ENCODE data around the gene F13A1.

F13A1 gene

DNA sequence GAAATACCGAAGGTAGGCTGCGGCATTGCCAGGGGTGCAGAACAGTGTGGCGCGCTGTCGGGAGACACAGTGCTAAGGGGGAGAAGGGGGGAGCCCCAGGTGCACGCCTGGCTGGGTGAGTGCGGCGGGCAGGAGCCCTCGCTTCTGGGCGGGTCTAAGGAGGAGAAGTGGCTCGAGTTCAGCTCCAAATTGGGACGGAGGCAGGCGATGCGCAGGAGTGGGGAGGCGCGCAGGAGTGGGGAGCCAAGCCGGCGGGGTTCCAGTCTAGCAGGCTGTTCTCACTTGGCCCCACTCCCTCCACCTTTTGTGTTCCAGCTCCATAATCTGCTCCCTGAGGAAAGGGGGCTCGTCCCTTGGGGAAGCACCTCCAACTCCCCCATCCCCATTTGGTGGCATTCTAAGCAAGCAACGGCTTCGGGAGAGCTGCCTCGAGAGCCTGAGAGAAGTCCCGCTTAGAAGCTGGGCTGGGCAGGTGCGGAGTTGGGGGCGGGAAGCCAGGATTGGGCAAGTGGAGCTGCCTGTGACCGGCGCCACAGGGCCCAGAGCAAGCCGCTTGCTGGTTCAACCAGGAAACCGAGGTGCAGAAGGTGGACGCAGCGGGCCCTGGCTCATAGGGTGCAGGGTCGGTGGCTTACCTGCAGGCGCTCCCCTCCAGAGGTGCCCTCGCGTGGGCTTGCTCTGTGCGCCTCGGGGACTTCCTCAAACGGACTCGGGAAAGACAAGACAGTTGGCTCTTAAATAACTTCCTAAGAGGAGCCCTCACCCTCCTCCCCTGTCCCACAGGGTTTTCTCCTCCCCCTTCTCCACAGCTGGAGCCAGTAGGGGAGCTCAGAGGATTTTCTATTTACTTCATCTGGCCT, at the start of gene F13A1:
Gene F13A1 (minus strand): TSS at position 711 of the 860 bp plus-strand sequence. CDS start 1,998 bp downstream, outside the sequence.
- DNase-seq, result no peak

DNA sequence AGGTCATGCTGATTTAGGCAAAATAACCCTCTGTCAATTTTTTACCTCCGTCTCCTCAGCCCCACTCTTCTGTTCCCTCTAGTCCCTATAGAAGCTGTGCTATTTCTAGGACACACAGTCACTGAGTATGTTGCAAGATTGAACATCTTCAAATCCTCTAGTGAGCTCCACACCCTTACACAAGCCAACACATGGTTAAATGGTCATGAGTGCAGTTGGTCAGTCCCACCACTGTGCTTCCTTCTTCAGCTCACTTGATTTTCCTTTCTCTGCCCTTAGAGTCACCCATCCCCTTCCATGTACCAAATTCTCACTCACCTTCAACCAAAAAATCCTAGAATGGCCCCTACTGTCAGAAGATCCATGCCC, 48.2 kb upstream of the F13A1 start:
- DNase-seq, result no peak

DNA sequence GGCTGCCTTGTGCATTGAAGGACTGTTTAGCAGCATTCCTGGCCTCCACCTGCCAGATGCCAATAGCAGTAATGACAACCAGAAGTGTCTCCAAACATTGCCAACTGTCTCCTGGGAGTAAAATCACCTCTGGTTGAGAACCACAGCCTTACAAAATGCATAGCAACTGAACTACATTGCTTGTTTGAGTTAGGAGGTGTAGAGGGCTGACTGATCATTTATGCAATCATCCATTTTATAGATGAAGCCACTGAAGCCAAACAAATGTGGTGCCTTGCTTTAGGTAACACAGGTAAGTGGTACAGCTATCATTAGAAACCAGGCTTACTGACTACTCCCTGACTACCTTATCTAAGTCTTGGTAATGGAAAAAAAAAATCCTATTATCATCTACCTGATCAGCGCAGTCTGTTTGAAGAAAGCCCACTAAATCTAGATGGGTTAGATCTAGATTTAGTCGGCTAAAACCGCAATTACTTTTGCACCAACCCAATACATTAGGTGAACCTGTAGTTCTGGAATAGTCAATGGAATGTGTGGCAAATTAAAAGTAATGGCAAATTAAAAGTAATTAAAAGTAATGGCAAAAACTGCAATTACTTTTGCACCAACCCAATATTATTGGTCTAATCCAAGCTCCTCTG, 47.7 kb upstream of the F13A1 start:
- no peak for DNase-seq

DNA sequence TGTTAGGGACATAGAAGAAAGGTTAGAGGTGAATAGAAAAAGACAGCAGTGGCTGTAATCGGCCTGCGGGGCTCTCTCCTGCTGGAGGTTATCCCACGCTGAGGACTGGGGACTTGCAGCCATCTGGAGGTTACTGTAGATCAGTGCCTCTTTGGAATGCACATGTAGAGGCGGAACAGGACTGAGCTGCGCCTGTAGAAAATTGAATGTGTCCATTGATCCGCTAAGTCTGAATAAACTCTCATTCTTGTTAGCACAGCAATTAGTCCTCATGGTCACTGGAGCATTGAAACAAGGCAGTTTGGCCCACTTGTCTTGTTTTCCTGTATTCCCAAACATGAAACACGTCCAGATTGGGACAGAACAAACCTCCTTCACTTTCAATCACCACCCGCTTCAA, 46.3 kb upstream of the F13A1 start:
- no peak for DNase-seq

DNA sequence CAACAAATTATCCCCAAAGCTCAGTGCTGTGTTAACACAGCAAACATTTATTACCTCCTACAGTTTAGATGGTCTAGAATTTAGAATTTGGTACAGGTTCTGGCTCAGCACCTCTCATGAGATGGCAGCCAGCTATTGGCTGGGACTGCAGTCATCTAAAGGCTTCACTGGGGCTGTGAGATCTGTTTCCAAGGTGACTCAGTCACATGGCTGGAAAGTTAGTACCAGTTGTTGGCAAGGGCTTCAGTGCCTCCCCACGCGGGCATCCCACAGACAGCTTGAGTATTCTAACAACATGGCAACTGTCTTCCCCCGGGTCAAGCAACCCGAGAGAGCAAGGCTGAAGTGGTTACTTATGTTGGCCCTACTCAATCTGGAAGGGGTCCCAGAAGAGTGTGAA, 44.8 kb upstream of the F13A1 start:
- DNase-seq, result no peak

DNA sequence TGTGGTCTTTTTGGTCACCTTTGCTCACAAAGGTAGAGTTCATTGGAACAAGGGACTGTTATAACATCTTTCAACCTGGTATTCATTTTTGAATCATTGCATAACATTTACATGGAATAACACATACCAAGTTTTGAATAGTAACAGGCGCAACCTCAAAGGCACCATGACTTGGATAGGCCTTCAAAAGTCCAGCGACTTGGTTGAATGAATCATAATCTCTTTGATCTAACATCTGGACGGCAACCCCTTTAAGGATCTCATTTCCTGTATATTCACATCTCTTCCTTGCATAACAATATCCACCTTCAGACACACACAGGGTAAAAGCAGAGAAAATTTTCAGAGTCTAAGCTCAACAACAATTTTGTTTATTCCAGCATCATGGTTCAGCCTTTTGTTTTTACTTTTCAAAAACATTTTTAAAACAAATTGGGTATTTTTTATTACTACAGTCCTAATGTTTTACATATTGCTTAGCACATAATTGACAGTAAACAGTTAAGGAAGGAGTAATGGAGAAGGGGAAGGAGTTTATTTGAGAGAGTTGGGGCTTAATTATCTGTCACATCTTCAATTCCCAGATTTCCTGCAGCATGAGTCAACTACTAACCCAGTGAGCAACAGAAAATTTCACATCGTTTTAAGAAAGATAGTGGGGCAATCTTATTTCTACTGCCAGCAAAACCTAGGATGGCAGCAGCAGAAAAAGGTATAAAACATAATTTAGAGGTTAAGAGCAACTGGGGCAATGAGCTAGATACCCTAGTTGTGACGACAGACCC, 41.8 kb upstream of the F13A1 start:
- no peak for DNase-seq

DNA sequence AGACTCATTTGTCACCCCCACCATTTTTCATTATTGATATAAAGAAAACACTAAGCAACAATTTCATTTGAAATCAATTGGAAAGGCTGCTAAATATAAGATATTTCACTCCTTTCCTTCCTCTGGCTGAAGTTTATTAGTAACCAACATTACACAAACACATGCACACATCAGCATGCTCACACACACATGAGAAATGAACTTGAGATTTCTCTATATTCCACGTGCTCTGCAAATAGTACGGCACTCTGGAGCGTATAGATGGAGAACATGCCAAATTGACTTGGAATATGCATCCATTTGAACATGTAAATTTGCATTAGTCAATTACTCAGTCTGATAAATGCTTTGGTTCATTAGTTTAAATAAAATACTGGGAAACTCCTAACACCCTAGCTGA, 37.1 kb upstream of the F13A1 start:
- DNase-seq, result no peak

DNA sequence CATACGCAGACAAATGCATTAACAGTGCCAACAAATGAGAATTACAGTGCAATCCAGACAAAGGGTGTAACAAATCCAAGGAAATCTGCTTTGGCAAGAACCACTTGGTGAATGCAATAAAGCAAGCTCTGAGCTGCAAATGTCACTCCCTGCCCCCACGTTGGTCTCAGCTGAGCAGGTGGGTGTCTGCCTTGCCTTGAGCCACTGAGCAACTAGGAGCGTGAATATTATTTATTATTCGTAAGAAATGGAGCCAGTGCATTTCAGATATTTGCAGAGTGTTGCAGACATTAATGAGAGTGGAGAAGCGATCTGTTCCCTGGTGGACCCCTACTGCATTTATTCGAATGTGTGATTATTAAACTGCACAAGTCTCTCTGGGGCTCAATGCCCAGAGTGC, 36.6 kb upstream of the F13A1 start:
- no peak for DNase-seq

DNA sequence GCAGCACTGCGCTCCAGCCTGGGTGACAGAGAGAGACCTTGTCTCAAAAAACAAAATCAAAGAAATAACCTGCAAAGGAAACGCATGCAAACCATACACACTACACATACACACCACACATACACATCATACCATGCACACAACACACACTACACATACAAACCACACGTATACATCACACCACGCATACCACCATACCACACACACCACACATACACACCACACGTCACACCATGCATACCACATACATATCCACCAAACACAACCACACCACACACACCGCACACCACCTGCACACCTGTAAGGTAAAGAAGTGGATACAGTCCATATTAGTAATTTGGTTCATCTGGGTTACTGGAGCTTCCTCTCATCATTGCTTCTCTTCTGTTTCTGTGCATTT, 32.3 kb upstream of the F13A1 start:
- no peak for DNase-seq

DNA sequence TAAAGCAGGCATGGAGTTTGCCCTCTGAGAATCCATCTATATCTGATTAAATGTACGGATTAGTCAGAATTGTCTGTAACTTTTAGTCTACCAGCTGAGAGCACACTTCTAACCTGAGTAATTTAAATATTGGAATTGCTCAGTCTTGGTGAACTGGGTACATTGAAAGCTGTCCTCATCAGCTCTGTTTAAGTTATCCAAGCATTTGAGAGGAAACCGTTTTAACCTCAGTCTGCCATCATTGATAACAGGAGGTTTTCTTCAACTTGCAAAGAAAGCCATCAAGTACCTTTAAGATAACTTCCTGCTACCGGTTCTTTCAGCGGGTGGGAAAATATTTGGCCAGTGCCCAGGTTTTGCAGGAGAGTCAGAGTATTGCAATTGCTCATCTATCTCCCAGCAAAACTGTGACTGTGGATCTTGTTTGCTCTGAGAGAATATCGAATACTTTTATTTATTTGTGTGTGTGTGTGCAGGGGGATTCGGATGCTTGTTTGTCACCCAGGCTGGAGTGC, 31.1 kb upstream of the F13A1 start:
- no peak for DNase-seq

DNA sequence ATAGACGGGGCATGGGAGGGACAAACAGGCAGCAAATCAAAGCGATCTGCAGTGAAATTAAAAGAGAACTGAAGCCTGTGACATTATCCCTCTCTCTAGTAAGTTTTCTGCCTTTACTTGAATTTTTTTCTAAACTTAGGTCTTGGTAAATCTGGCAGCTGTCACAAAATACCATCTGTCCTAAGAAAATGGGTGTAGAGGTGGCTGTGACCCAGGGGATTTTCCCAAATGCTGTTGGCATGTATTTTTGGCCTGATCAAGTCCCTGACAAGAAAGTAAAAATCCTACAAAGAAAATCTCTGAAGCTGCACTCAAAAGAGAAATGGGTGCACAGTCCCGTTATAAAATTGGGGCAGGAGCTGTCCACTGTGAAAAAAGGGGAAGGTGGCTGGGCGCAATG, 30.2 kb upstream of the F13A1 start:
- no peak for DNase-seq

DNA sequence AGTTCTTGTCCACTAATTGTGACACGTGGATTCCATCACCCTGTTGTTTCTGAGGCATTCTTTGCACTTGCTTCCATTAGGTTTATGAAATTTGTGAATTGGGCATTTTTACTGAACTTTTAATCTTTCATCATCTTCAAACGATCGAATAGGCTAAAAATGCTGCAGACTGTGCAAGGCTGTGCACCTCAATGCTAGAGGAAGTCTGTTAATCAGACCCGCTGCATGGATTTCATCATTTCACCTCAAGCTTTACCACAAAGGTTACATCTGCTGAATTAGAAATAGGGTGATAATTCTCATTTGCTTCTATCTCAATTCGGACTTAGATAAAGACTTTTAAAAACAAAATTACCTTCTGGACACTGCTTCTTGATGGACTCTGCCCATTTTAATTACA, 27.8 kb upstream of the F13A1 start:
- no peak for DNase-seq

DNA sequence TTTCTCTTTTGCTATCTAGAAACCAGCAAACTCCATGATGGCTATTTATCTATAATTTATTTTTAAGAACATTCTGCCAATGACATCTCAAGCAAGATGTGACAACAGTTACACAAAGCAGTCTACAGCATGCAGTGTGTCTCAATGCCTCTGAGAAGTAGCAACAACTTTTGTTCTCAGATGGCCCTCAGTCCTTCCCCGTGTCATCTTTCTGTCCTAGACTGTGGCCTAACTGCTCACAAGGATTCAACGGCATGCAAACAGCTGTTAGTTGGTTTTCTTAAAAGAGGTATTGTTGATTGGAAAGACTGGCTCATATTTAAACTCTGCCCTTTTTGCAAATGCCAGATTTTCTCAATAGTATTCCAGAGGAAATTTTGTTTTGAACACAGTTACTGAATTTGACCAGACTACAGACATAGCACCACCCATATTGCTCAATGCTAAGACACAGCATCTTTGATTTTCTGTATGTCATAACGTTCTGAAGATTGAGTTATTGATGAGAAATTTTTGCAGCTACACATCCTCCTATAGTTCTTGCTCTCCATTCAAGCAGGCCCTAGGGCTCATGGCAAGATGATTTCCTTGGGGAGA, 26.1 kb upstream of the F13A1 start:
- DNase-seq, result no peak

DNA sequence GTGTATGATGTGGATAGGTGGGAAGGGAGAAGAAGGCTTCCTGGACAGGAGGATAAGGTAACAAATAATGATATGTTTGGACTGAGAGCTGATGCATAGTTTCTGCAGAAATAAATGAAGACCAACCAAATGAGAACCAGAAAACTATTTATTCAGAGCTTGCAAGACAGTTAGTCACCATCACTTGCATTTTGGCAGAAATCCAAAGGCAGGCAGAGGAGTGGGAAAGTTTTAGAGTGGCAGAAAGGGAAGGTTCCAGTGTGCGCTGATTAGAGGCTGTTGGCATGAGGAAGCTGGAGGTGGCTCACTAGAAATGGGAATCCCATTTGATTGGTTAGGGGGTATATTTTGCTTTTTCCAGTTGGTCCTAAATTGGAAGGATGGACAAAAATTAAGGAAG, 13.0 kb upstream of the F13A1 start:
- no peak for DNase-seq

DNA sequence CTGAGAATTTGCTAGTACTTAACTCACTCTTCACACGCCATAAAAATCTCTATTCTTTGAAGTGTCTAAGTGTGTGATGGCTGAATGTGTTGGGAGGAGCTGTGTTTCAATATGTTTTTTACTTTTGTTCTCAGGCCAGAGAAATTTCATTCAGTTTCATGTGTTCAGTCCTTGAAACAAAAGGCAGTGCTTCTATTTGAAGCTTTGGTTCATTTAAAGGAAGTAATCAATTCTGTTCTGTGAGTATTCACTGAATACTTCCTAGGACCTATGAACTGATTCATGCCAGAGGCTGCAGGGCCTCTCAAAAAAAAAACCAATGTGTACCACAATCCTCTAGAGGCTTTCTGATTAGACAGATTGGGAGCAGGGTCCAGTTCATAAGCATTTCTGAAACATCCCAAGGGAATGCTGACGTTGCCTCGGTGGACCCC, 12.4 kb upstream of the F13A1 start:
- no peak for DNase-seq

DNA sequence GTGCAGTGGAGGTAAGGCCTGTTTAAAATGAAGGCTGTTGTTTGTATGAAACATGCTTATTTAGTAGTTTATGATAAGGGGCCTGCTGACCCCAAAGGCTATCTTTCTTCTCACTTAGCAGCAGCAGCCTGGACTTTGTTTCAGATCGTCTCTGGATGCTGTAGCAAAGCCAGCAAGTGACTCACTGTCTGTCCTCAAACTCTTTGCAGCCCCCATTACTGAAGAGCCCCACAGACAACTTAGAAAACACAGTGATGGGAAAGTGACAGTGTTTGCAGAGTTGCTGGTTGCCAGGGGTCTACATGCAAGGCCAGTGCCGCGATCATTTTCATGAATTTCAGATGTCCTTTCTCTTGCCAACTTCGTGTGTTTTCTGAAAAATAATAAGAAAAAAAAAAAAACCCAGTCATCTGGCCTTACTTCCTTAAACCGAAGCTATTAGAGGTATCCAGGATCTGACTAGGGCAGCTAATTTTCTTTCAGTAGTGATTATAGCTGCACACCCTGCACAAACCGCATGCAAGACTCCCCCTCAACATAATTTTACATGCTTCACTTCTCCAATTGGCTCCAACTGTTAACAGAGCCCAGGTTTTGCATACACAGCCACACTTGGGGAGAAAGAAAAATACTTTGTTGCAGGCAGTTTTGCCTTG, 11.6 kb upstream of the F13A1 start:
- no peak for DNase-seq

DNA sequence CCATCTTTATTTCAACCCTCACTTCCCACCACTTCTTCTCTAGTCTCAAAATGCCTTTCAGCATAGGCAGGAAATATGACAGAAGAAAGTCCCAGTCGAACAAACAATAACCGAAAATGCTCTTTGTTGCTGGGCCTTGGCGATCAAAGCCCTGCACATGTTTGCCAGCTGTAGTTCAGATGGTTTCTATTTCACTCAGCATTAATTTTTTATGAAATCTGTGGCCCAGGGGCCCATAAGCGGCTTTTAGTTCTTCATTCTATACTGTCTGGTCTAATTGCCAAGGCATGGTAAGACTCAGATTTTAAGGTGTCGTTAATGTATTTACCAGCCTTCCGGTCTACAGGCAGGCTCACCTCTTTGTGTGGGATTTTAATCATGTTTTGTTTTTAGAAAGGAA, 10.9 kb upstream of the F13A1 start:
- DNase-seq, result no peak

DNA sequence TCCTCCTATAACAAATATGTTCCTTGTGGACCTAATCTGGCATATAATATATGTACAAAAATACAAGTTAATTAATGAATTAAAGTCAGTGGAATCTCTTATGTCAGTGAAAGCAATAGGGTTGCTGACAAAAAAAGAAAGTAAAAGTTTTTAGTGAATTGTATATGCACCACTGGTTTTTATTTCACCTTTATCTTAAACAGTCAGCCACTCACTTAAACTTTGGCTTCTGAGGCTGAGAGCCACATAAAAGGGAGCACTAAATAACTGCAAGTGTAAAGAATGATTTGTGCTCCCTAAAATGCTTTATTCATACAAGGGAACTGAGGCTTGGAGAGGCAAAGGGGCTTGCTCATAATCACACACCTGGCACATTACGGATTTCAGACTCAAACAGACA, 9.9 kb upstream of the F13A1 start:
- no peak for DNase-seq

DNA sequence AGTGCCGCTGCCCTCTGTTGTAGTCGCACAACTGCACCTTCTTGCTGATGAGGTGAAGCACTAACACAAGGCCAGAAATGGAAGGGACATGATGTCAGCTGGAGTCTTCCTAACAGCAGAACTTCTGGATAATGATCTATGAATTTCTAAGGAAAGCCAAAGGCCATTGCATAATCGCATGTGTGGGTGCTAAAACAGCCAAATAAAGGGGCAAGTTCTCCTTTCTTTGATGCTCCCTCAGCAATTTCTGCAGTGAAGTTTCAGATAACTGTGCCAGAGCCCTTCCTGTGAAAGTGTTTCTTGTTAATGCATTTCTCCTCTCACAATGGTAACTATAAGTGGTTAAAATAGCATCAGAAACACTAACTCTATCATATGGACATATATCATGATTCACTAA, 8.0 kb upstream of the F13A1 start:
- no peak for DNase-seq

DNA sequence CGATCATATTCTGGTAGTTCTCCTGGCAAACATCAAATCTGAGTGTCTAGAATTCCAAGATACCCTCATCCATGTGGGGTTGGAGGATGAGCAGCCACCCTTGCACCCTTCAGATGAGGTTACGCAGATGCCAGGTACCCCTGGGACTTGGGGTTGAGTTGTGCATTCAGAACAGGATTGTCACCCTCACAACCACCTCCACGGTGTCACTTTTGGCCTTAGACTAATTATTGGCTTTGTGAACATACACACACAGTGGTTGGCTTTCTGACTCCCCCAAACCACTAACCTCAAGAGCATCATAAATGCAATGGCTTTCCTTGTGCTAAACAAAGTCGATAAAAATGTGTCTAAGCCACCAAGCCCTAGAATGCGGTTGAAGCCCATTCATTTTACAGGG, 2.9 kb upstream of the F13A1 start:
- DNase-seq, result no peak

DNA sequence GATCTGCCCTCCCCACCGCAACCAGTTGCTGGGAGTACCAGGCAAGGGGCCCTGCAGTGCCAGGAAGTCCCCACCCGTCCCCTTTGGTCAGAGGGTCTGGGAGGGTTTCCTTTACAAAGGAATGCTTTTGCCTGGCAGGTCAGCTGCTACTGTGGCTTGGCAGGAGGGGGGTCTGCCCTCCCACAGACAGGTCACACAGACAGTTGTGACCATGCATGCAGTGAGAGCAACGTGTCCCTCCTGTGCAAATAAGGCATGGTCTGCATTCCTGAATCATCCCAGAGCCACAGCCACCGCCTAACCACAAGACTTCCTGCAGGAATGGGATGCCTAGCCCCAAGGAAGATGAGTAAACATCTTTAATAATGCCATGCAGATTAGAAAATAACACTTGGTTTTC, 439 bp upstream of the F13A1 start:
- DNase-seq, result no peak

DNA sequence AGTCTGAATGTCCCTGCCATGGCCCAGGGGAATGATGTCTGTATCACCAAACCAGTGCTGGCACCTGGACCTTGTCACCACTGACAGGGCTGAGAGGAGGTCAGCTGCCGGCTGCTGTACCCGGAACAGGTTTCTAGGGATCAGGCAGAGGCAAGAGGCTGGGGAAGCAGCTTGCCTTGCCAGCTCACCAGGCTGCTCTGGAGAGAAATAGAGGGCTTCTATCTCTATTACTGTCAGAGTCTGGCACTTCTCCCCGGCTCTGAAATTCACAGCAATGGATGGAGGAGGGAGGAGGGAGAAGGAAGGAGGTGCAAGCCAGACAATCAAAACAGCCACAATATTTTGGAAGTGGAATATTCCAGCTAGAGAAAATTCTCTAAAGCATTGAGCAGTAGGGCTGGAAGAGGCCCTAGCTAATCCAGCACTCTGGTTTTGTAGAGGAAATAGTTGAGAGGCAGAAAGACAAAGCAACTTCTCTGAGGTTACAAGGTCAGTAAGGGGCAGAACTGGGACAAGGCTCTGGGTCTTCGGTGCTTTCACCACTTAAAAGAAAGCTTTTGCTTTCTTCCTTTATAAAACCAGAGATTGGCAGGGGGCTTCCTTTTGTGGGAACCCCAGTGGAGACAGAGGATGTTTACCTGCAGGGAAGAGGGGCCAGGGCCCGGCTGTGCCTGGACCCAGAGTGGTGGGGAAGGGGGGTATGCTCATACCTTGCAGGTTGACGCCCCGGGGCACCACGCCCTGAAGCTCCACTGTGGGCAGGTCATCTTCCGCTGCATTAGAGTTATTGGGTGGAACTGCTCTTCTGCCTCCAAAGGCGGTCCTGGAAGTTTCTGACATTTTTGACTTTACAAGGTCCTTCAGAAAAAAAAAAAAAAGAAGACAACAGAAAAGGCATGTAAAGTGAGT, 2.4 kb downstream of the F13A1 start:
- no peak for DNase-seq

Measured in NCI-H1436 (cell line).